ENCODE results near the gene WNK2. TPM values are rescaled to one million over a fixed set of nuclear protein-coding genes. Genes with fewer than 3 reads are reported as not detected.

The WNK2 gene
- total RNA-seq, 1 donor from 2014 or later = 1.9 TPM

- Histone ChIP-seq H3K4me1 (ENCODE audit: insufficient read depth, low read length) (no peaks in the 10 kb centered on the region), H3K27me3 (ENCODE audit: insufficient read depth, low read length) (no peaks in the 10 kb centered on the region), H3K79me2 (ENCODE audit: insufficient read depth, low read length) (no peaks in the 10 kb centered on the region), H3K4me2 (ENCODE audit: low read length) (no peak overlapping the region), H3K4me3 (ENCODE audit: insufficient read depth, low read depth, low read length) (no peak overlapping the region), H3K9me3 (ENCODE audit: insufficient read depth, low read depth, low read length) (no peaks in the 10 kb centered on the region), H3K27ac (ENCODE audit: low read depth, low read length) (no peak overlapping the region), H3K9ac (ENCODE audit: low read length) (no peak overlapping the region), H3K36me3 (ENCODE audit: insufficient read depth, low read length) (no peaks in the 10 kb centered on the region), H2AFZ (ENCODE audit: low read depth, low read length) (no peak overlapping the region), H4K20me1 (ENCODE audit: insufficient read depth, low read length) (no peaks in the 10 kb centered on the region)
- no peak for DNase-seq (ENCODE audit: low read depth)
- Mint-ChIP-seq H3K4me3 (ENCODE audit: unreplicated experiment) (no peak overlapping the region), H3K27me3 (ENCODE audit: low read depth, unreplicated experiment) (peaks cover 8% of the 10 kb centered on the region), H3K36me3 (ENCODE audit: low read depth, unreplicated experiment) (no peaks in the 10 kb centered on the region), H3K4me1 (ENCODE audit: low read depth, unreplicated experiment) (no peaks in the 10 kb centered on the region), H3K9me3 (ENCODE audit: unreplicated experiment) (no peaks in the 10 kb centered on the region), H3K27ac (ENCODE audit: unreplicated experiment) (no peak overlapping the region)
- no peak for FAIRE-seq
- TF ChIP-seq EZH2 (IDR thresholded peaks at IDR 0.05; ENCODE audit: insufficient read depth, low read length) = no peak
- TF ChIP-seq, protein P1, sequence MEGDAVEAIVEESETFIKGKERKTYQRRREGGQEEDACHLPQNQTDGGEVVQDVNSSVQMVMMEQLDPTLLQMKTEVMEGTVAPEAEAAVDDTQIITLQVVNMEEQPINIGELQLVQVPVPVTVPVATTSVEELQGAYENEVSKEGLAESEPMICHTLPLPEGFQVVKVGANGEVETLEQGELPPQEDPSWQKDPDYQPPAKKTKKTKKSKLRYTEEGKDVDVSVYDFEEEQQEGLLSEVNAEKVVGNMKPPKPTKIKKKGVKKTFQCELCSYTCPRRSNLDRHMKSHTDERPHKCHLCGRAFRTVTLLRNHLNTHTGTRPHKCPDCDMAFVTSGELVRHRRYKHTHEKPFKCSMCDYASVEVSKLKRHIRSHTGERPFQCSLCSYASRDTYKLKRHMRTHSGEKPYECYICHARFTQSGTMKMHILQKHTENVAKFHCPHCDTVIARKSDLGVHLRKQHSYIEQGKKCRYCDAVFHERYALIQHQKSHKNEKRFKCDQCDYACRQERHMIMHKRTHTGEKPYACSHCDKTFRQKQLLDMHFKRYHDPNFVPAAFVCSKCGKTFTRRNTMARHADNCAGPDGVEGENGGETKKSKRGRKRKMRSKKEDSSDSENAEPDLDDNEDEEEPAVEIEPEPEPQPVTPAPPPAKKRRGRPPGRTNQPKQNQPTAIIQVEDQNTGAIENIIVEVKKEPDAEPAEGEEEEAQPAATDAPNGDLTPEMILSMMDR (IDR thresholded peaks at IDR 0.05; ENCODE audit: insufficient read depth, low read depth, low read length) = no peak
Observed at GRCh38 chr9:93270976-93271375, 87.0 kb downstream of the WNK2 start.

- DNase-seq (ENCODE audit: low read depth) (no peak), FAIRE-seq (no peak)
- no peaks in the 10 kb centered on the region for H3K36me3 ChIP-seq (ENCODE audit: insufficient read depth, low read length)
- no peak overlapping the region for H2AFZ ChIP-seq (ENCODE audit: low read depth, low read length)
- no peaks in the 10 kb centered on the region for H3K9me3 Mint-ChIP-seq (ENCODE audit: unreplicated experiment)
- no peaks in the 10 kb centered on the region for H3K79me2 ChIP-seq (ENCODE audit: insufficient read depth, low read length)
- no peaks in the 10 kb centered on the region for H3K4me1 ChIP-seq (ENCODE audit: insufficient read depth, low read length)
- H3K4me1 Mint-ChIP-seq (ENCODE audit: low read depth, unreplicated experiment) = peaks cover 13% of the 10 kb centered on the region
- H3K27ac Mint-ChIP-seq (ENCODE audit: unreplicated experiment) = no peak overlapping the region
- H3K4me3 ChIP-seq (ENCODE audit: insufficient read depth, low read depth, low read length) = no peak overlapping the region
- H3K9me3 ChIP-seq (ENCODE audit: insufficient read depth, low read depth, low read length) = no peaks in the 10 kb centered on the region
- H3K27me3 ChIP-seq (ENCODE audit: insufficient read depth, low read length) = peaks cover 2% of the 10 kb centered on the region
- H3K4me2 ChIP-seq (ENCODE audit: low read length) = no peak overlapping the region
- H3K4me3 Mint-ChIP-seq (ENCODE audit: unreplicated experiment) = no peak overlapping the region
- H3K27me3 Mint-ChIP-seq (ENCODE audit: low read depth, unreplicated experiment) = peaks cover 3% of the 10 kb centered on the region
- no peak overlapping the region for H3K9ac ChIP-seq (ENCODE audit: low read length)
- H4K20me1 ChIP-seq (ENCODE audit: insufficient read depth, low read length) = no peaks in the 10 kb centered on the region
- no peak overlapping the region for H3K27ac ChIP-seq (ENCODE audit: low read depth, low read length)
- TF ChIP-seq, protein P1 (IDR thresholded peaks at IDR 0.05; ENCODE audit: insufficient read depth, low read depth, low read length) = no peak
- no peak for TF ChIP-seq EZH2 (IDR thresholded peaks at IDR 0.05; ENCODE audit: insufficient read depth, low read length)
- H3K36me3 Mint-ChIP-seq (ENCODE audit: low read depth, unreplicated experiment) = no peaks in the 10 kb centered on the region
Observed at GRCh38 chr9:93276973-93277372, 93.0 kb downstream of the WNK2 start.

- Mint-ChIP-seq H3K27ac (ENCODE audit: unreplicated experiment) (no peak overlapping the region), H3K36me3 (ENCODE audit: low read depth, unreplicated experiment) (no peaks in the 10 kb centered on the region), H3K4me1 (ENCODE audit: low read depth, unreplicated experiment) (peaks cover 13% of the 10 kb centered on the region), H3K27me3 (ENCODE audit: low read depth, unreplicated experiment) (peaks cover 3% of the 10 kb centered on the region), H3K9me3 (ENCODE audit: unreplicated experiment) (no peaks in the 10 kb centered on the region), H3K4me3 (ENCODE audit: unreplicated experiment) (no peak overlapping the region)
- no peaks in the 10 kb centered on the region for H3K4me1 ChIP-seq (ENCODE audit: insufficient read depth, low read length)
- H3K4me2 ChIP-seq (ENCODE audit: low read length) = no peak overlapping the region
- FAIRE-seq = no peak
- H3K36me3 ChIP-seq (ENCODE audit: insufficient read depth, low read length) = no peaks in the 10 kb centered on the region
- no peaks in the 10 kb centered on the region for H3K9me3 ChIP-seq (ENCODE audit: insufficient read depth, low read depth, low read length)
- peaks cover 2% of the 10 kb centered on the region for H3K27me3 ChIP-seq (ENCODE audit: insufficient read depth, low read length)
- H3K27ac ChIP-seq (ENCODE audit: low read depth, low read length) = no peak overlapping the region
- H3K9ac ChIP-seq (ENCODE audit: low read length) = no peak overlapping the region
- H2AFZ ChIP-seq (ENCODE audit: low read depth, low read length) = no peak overlapping the region
- H3K4me3 ChIP-seq (ENCODE audit: insufficient read depth, low read depth, low read length) = no peak overlapping the region
- no peaks in the 10 kb centered on the region for H3K79me2 ChIP-seq (ENCODE audit: insufficient read depth, low read length)
- no peak for DNase-seq (ENCODE audit: low read depth)
- H4K20me1 ChIP-seq (ENCODE audit: insufficient read depth, low read length) = no peaks in the 10 kb centered on the region
- TF ChIP-seq EZH2 (IDR thresholded peaks at IDR 0.05; ENCODE audit: insufficient read depth, low read length) = no peak
- TF ChIP-seq, protein P1 (IDR thresholded peaks at IDR 0.05; ENCODE audit: insufficient read depth, low read depth, low read length) = no peak
Observed at GRCh38 chr9:93278144-93278543, 94.2 kb downstream of the WNK2 start.
